Activated T-cell treated with anti-CD3 and anti-CD28 coated beads, Interleukin-2, amount 50 U/mL, for 48 hours (primary cell): ENCODE results near the gene IPP.
"Not testable (repeated sequence)": the region's sequence is repeated elsewhere in the genome, so short reads cannot be mapped to it uniquely, and the experiment has no call there.

Experiments
- DNase-seq, 2 experiments: peaks; one replicate each; pipeline ENCODE4 v3.0.0-alpha.2; 2020

IPP gene

DNA sequence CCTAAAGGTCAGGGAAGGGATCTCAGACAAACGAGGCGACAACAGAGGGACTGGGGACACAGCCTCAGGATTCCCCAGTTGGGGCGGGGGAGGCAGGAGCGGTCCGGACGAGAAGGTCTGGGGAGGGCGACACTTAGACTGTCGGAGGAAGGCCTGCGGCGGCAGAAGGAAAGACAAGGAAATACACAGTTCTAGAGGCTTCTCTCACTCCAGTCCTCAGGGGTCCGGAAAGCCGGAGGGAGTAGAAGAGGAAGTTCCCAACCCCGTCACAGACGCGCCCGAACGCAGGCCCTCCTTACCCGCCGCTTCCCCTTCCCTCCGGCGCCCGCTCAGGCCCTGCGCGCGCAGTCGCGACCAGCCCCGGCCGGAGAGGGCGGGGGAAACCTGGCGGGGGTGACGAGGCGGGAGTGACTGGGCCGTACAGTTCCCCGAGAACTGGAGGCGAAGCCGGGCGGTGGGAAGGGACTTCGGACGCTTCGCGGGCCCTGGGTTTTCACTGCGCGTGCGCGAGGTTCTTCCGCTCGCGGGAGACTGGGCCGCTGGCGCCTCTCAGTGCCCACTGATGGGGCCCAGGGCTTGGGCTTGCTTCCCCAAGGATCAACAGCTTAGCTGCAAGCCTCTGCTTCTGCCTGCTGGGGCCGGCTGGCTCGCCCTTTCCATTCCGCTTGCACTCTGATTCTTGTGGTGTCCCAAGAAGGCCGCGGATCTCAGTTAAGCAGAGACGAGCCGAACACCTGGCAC, at the start of gene IPP:
IPP (minus strand) TSS at position 356 of the 741 bp plus-strand sequence. CDS start 4,242 bp downstream, outside the sequence.
- peak; percentile 97 to 98 for DNase-seq

DNA sequence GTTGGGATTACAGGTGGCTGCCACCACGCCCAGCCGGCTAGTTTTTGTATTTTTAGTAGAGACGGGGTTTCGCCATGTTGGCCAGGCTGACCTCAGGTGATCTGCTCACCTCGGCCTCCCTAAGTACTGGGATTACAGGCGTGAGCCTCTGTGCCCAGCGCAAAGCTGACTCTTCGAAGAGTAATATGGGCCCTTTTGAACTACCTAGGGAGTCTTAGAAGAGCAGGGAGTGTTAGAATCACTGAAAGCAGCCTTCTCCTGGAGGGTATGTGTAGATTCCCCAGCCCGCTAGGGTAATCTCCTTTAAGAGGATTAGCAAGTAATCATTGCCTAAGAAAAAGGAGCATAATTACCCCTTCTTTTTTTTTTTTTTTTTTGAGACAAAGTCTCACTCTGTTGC, 46.5 kb upstream of the IPP start:
- no peak for DNase-seq

DNA sequence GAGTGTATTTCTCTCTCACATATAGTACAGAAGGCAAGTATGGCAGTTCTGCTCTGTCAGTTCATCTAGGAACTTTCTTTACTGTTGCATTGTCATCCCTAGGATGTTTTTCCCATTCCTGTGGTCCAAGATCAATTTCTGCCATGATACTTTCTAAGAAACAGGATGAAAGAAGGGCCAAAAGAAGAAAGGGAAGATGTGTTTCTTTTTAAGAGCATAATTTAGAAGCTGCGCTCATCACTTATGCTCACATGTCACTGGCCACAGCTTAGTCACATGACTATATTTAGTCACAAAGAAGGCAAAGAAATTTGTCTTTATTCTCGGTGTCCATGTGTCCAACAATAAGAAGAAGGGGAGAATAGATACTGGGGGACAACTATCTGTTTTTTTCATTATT, 45.9 kb upstream of the IPP start:
- no peak for DNase-seq

DNA sequence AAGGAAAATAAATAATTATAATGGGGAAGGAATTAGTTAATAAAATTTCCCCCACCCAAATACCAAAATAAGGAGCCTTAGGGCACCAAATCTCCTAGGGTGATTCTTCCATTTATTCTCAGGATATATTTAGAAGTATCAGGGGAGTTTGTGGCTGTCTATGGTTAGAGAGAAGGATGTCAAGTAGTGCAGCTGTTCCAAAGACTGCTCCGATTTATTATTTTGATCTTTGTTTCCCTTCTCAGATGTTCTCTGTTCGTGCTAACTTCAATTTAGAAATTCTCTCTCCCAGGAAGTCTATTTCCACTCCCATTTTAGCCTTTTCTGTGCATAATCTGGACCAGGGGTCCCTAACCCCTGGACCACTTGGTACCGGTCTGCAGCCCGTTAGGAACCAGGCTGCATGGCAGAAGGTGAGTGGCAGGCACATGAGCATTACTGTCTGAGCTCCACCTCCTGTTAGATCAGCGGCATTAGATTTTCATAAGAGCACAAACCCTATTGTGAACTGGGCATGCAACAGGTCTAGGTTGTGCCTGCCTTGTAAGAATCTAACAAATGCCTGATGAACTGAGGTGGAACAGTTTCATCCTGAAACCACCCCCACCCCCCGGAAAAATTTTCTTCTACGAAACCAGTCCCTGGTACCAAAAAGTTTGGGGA, 43.6 kb upstream of the IPP start:
- DNase-seq: no peak

DNA sequence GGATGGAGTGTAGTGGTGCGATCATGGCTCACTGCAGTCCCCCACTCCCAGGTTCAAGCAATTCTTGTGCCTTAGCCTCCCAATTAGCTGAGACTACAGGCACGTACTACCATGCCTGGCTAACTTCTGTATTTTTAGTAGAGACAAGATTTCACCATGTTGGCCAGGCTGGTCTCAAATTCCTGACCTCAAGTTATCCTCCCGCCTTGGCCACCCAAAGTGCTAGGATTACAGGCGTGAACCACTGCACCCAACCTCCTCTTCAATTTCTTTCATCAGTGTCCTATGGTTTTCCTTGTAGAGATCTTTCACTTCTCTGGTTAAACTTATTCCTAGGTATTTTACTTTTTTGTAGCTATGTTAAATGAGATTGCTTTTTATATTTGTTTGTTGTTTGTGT, 42.3 kb upstream of the IPP start:
- no peak for DNase-seq

DNA sequence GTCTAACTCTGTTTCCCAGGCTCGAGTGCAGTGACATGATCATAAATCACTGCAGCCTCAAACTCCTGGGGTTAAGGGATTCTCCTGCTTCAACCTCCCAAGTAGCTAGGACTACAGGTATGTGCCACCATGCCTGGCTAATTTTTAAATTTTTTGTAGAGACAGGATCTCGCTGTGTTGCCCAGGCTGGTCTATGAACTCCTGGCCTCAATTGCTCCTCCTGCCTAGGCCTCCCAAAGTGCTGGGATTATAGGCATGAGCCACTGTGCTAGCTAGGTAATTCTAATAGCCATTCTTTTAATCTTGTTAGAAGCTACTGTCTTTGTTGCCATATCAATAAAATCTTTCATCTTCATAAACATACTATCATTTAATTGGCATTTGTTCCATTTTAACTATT, 39.1 kb upstream of the IPP start:
- DNase-seq: no peak

DNA sequence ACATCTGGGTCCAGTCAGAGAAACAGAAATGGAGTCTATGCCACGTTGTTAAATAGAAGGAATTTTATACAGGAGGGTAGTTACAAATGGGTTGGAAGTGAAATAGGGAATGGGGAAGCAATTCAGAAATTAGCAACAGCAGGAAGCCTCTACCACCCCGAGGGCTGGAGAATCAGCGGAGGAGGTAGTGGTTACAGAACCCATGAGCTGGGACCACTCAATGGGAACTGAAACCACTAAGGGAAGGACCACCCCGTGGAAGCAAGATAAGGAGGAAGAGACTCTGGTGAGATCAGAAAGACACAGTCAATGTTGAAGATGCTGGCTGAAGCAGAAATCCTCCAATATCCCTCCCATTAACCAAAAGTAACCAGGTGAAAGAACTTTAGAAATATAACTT, 37.5 kb upstream of the IPP start:
- DNase-seq: no peak

DNA sequence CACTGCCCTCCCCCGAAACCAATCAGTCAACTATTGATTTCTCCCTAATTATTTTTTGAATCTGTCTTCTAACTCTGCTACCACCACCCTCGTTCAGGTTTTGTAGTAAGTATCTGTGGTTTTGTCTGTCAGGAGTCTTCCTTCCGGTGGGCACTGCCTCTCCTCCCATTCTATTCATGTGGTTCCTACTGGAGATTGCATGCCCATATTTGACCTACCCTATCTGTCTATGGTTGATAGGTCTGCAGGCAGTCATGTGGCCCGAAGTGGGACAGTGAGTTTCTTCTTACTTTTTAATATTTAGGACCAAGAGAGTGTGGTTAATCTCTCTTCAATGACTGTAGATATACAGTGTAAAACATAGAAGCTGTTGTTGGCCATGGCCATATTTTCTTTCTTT, 35.1 kb upstream of the IPP start:
- peak in 1 of 2 experiments; percentile 26 for DNase-seq

DNA sequence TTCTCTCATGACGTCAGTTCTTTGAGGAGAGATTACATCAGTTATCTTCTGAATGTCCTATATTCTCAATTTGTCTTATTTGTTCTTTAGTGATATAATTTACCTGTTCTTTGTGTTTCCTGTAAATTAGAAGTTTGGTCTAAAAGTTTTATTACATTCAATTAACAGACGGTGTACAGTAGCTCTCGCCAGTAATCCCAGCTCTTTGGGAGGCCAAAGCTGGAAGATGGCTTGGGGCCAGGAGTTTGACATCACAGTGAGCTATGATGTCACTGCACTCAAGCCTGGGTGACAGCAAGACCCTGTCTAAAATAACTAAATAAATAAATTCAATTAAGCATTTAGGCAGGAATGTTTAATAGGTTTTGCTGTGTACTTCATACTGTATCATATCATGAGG, 25.3 kb upstream of the IPP start:
- no peak for DNase-seq

DNA sequence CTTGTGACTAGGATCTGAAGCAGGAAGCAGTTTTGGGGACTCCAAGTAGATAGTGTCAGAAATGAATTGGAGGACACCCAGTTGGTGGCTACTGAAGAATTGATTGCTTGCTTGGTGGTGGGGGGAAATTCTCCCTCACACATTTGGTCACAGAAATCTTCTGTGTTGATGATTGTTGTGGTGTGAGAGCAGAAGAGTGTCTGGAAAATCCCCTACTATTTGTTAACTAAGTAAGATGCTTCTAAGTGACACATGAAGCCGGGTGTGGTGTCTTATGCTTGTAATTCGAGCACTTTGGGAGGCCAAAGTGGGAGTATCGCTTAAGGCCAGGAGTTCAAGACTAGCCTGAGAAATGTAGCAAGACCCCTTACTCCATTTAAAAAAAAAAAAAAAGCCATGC, 22.5 kb upstream of the IPP start:
- DNase-seq: no peak

DNA sequence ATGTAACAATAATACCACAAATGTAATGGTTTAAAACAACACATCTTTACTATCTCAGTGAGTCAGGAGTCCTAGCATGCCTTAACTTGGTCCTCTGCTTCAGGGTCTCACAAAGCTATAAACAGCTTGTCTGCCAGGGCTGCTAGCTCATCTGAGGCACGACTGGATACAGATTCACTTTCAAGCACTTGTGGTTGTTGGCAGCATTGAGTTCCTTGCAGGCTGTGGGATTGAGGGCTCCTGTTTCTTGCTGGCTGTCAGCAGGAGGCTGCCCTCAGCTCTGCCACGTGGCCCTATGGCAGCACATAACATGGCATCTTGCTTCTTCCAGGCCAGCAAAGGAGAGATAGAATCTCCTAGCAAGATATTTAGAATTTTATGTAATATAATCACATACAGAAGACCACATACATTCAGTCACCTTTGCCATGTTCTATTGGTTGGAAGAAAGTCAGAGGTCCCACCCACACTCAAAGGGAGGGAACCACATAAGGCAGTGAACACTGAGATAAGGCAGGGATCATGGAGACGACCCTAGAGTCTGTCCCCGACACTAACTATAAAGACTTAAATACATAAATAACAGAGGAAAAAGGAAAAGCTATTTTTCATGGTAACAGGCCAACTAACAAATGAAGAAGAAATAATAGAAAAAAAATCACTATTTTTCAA, 18.9 kb upstream of the IPP start:
- no peak for DNase-seq

DNA sequence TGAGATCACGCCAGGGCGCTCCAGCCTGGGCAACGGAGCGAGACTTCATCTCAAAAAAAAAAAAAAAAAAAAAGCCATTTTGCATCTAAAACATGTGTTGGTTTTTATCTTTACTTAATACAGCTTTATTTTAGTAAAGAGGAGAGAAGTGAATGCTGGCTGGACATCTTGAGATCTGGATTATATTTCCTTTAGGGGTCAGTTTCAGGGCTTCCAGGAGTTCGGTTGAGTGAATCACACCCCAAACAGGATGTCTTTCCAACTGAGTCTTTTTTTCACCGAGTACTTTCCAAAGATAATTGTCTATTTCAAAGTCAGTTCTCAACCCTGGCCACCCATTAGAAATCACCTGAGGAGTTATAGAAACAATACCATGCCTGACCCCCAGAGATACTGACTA, 16.6 kb upstream of the IPP start:
- no peak for DNase-seq

DNA sequence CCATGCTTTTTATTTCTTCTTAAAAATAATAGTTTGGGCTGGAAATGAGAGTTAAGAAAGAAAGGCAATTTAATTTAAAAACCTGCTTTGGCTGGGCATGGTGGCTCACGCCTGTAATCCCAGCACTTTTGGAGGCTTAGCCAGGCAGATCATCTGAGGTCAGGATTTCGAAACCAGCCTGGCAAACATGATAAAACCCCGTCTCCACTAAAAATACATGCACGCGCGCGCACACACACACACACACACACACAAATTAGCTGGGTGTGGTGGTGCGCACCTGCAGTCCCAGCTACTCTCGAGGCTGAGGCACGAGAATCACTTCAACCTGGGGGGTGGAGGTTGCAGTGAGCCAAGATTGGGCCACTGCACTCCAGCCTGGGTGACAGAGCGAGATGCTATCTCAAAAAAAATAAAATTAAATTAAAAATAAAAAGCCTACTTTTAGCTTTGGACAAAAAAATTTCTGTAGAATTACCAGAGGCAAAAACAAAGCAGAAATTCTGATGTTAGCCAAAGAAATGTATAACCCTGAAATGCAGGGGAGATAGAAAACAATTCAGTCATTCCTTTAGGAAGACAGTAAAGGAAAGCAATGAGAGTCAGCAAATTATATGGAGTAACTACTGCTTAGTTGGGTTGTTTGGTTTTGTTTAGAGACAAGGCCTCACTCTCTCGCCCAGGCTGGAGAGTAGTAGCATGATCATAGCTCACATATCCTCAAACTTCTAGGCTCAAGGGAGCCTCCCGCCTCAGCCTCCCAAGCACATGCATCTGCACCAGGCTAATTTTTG, 15.7 kb upstream of the IPP start:
- no peak for DNase-seq

DNA sequence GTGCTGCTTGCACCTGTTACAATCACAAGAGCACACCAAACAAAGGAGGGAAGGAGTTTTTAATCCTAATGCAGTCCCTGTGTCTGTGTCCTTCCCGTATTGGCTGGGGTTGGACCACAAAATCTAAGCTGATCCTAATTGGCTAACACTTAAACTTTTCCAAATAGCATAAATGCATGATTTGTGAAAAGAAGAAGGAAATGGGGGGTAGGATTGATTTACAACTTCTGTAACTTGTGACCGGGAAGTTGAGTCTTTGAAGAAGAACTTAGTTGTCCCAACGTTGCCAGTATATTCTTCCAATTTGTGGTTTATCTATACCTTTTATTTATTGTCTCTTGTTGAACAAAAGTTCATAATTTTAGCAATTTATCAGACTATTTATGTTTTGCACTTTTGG, 11.8 kb upstream of the IPP start:
- no peak for DNase-seq

DNA sequence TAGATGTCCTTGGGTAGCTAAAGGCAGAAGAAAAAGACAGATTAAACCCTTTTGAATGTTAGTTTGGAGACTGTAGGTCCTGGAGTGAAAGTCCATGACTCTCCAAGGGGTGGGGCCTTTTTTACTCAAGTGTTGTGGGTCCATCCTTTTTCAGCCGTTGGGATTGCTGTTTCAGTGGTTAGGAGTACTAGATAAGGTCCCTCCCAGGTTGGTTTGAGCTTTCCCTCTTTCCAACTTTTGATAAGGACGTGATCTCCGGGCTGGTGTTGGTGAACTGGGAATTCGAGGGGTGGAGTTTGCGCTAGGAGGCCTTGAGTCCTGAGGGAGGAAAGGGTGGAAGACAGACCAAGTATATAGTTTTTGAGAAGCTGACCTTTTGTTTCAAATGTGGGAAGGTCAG, 5.2 kb upstream of the IPP start:
- DNase-seq: no peak

DNA sequence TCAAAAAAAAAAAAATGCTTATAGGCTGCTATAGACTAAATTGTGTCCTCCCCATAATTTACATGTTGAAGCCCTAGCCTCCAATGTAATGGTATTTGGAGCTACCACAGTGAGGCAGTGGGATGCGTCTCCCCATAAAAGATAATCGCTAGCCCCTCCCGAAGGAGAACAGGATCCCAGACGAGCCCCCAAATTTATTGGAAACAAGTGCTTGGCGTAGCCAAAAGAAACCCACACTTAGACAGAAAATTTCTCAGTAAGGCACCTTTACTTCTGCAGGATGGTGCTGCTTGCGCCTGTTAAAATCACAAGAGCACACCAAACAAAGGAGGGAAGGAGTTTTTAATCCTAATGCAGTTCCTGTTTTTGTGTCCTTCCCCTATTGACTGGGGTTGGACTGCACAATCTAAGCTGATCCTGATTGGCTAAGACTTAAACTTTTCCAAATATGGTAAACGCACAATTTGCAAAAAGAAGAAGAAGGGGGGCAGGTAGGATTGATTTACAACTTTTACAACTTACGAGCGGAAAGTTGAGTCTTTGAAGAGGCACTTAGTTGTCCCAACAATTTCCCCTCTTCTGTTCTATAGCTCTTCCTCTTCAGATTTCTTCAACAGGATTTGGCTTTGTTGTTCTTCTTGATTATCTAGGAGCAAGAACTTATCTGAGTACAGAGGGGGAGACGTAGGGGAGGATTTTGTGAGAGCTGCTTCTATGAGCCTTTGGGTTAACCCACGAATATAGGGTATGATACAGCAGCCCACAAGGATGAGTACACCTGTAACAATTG, 3.0 kb upstream of the IPP start:
- DNase-seq: no peak

DNA sequence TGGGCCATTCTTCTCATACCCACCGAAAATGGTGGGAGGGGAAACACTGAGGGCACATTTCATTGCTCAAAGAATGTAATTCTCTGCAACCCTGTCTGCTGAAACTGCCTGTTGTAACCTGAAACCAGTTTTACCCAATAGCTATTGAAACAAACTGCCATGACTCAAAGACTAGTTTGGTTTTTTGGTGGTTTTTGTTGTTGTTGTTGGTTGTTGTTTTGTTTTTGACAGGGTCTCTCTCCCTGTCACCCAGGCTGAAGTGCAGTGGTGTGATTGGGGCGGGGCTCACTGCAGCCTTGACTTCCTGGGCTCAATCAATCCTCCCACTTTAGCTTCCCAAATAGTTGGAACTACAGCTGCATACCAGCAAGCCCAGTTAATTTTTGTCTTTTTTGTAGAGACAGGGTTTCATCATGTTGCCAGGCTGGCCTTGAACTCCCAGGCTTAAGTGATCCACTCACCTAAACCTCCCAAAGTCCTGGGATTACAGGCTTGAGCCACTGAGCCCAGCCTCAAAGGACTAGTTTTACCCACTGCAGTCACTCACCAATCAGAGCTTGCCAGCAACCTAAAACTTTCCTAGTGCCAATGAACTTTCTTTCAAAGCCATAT, 2.1 kb upstream of the IPP start:
- no peak for DNase-seq

DNA sequence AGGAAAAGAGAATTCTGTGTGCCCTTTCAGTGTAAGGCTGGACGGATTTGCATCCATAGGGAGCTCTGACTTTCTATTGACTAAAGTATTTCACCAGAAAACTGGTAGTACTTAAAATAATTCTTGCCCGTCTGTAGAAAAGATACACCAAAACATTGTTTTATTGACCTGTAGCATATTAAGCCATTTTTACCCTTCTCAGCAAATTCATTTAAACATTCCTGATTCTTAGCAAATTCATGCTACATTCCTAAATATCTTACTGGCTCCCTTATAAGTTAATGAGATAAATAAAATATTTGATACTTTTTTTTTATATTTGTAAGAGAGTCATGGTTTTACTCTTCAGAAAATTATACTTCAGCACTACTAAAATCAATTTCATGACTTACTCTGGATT, 1.6 kb upstream of the IPP start:
- no peak for DNase-seq

DNA sequence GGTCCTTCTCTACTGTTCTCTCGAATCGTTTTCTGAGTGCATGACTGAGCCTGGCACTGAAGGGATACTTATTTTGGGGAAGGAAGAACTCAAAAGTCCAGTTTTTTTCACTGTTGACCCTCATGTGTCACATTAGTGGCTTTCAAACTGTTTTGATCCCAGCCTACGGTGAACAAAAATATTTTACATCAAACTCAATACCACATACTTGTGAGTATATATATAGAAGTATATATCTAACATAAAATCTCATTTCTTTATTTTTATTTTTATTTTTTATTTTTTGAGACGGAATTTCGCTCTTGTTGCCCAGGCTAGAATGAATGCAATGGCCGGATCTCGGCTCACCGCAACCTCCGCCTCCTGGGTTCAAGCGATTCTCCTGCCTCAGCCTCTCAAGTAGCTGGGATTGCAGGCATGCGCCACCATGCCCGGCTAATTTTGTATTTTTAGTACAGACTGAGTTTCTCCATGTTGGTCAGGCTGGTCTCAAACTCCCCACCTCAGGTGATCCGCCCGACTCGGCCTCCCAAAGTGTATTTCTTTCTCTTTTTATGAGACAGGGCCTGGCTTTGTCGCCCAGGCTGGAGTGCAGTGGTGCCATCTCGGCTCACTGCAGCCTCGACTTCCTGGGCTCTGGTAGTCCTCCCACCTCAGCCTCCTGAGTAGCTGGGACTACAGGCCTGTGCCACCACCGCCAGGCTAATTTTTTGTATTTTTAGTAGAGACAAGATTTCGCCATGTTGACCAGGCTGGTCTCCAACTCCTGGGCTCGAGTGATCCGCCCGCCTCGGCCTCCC, 786 bp upstream of the IPP start:
- DNase-seq: not testable (repeated sequence)

DNA sequence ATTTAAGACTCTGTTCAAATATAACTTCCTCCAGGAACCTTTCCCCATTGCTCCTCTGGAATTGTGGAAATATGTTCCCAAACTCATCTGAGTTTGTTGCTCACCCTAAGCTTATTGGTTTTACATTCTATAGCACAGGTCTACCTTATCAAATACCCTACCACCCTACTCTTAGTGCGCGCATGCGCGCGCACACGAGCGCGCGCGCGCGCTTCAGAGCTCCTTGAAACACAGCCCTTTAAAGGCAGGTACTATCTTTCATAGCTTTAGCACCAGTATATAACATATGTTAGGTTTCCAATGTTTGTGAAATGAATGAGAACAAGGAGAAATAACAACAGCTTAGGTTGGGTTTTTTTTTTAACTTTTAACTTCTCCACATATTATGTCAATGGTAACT, 3.5 kb downstream of the IPP start:
- DNase-seq: no peak

DNA sequence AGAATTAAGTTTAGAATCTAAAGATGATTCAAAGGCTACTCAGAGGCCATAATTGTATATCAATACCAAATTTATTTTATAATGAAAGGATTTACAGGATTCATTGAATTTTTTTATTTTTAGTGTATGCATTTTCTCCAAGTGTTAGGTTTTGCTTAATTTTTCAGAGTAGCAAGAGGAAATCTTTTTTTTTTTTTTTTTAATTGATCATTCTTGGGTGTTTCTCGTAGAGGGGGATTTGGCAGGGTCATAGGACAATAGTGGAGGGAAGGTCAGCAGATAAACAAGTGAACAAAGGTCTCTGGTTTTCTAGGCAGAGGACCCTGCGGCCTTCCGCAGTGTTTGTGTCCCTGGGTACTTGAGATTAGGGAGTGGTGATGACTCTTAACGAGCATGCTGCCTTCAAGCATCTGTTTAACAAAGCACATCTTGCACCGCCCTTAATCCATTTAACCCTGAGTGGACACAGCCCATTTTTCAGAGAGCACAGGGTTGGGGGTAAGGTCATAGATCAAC, 10.8 kb downstream of the IPP start:
- not testable (repeated sequence) for DNase-seq
